K562 (cell line): ENCODE data around the gene SERTAD3. TPM values are rescaled to one million over a fixed set of nuclear protein-coding genes. Genes with fewer than 3 reads are reported as not detected.

Source experiments
- FOXJ3 ChIP-seq: sonication (generic); formaldehyde crosslinking; IDR thresholded peaks from 2 replicates; pipeline ENCODE4 v1.4.0; 2020; ENCODE audit warnings: mild to moderate bottlenecking, missing genetic modification reagents
- FOXK1 ChIP-seq: sonication (generic); formaldehyde crosslinking; IDR thresholded peaks from 2 replicates; pipeline ENCODE4 v1.8.0; 2022; ENCODE audit warnings: missing genetic modification reagents, mild to moderate bottlenecking, borderline replicate concordance
- KAT7 ChIP-seq: sonication (generic); formaldehyde crosslinking; IDR thresholded peaks from 2 replicates; pipeline ENCODE4 v1.8.0; 2022; ENCODE audit warnings: missing genetic modification reagents, mild to moderate bottlenecking, borderline replicate concordance
- KLF1 ChIP-seq: fragments of 450-650 bp; IDR thresholded peaks from 2 replicates; pipeline ENCODE4 v1.6.1; 2016; ENCODE audit warnings: missing genetic modification characterization, missing compliant biosample characterization
- MYBL2 ChIP-seq, 2 experiments: fragments of 450-650 bp in 1 of 2; sonication (generic) in 1 of 2; formaldehyde crosslinking in 1 of 2; IDR thresholded peaks; 2 replicates each; pipeline versions ENCODE4 v1.6.1 to v1.8.1; 2017 to 2022; ENCODE audit warnings: borderline replicate concordance in 1 of 2, inconsistent platforms in 1 of 2, low read depth in 1 of 2, mild to moderate bottlenecking in 1 of 2, missing genetic modification reagents in 1 of 2, moderate library complexity in 1 of 2
- NCOA4 ChIP-seq: fragments of 450-650 bp; IDR thresholded peaks from 2 replicates; pipeline ENCODE4 v1.6.1; 2018; ENCODE audit warnings: mild to moderate bottlenecking; ENCODE audit not compliant: partially characterized antibody
- RHOXF2B ChIP-seq: fragments of 250-450 bp; sonication (Bioruptor Pico); conservative IDR thresholded peaks from 2 replicates; pipeline ENCODE4 v1.5.1; 2021
- THRAP3 ChIP-seq: fragments of 450-650 bp; IDR thresholded peaks from 2 replicates; pipeline ENCODE4 v1.6.1; 2016; ENCODE audit warnings: mild to moderate bottlenecking, inconsistent platforms, borderline replicate concordance
- ZBTB8A ChIP-seq: fragments of 450-650 bp; IDR thresholded peaks from 2 replicates; pipeline ENCODE4 v1.6.1; 2018; ENCODE audit warnings: mild to moderate bottlenecking, moderate library complexity; ENCODE audit not compliant: partially characterized antibody
- polyA plus RNA-seq, 8 experiments: library from polyadenylated mRNA; depleted of rRNA in 4 of 8; stranded (reverse) in 5 of 8; unstranded in 3 of 8; fragments of >200 nt; fragmentation: Nextera tagmentation in 2 of 8; fragmentation: Illumina TruSeq in 1 of 8; extraction: Ambion mirVana in 2 of 8; extraction: Trizol in 1 of 8; gene quantifications; 2 replicates each; pipeline versions ENCODE4 v1.2.1 to v1.2.3, GENCODE V29; 2011 to 2014; ENCODE audit warnings: inconsistent platforms in 1 of 8, missing spikeins in 1 of 8
- total RNA-seq, 7 experiments: library from RNA; depleted of rRNA in 6 of 7; stranded (reverse); fragments of >200 nt in 6 of 7; fragmentation: Illumina TruSeq in 2 of 7; extraction: Trizol in 2 of 7; gene quantifications; 2 replicates each; pipeline versions ENCODE4 v1.2.1 to v1.2.3, GENCODE V29; 2011 to 2021; ENCODE audit warnings: low replicate concordance in 1 of 7
- TF ChIP-seq, protein P1 (sequence below): sonication (generic); formaldehyde crosslinking; IDR thresholded peaks from 2 replicates; pipeline ENCODE4 v1.8.0; 2022; ENCODE audit warnings: mild to moderate bottlenecking, missing genetic modification reagents
- TF ChIP-seq, protein P2 (sequence below), 3 experiments: IDR thresholded peaks in 2 of 3; conservative IDR thresholded peaks in 1 of 3; 2 replicates each; pipeline ENCODE4 v1.5.1; 2011 to 2012; ENCODE audit warnings: low read length in 3 of 3, mild to moderate bottlenecking in 3 of 3, control low read depth in 2 of 3, improper control_type of control experiment in 1 of 3, inconsistent platforms in 1 of 3, low read depth in 1 of 3, mixed read lengths in 1 of 3, moderate library complexity in 1 of 3; ENCODE audit not compliant: insufficient read depth in 2 of 3
- TF ChIP-seq, protein P3 (sequence below): fragments of 250-450 bp; sonication (Bioruptor Pico); IDR thresholded peaks from 2 replicates; pipeline ENCODE4 v1.9.0; 2021; ENCODE audit warnings: mild to moderate bottlenecking, inconsistent platforms
- TF ChIP-seq, protein P4 (sequence below): fragments of 250-450 bp; sonication (Bioruptor Pico); IDR thresholded peaks from 2 replicates; pipeline ENCODE4 v1.8.0; 2022; ENCODE audit warnings: moderate library complexity, mild to moderate bottlenecking, inconsistent platforms
- TF ChIP-seq, protein P5 (sequence below): fragments of 250-450 bp; sonication (Bioruptor Pico); IDR thresholded peaks from 2 replicates; pipeline ENCODE4 v1.5.1; 2021; ENCODE audit warnings: mild to moderate bottlenecking
- TF ChIP-seq, protein P6 (sequence below): sonication (generic); formaldehyde crosslinking; IDR thresholded peaks from 2 replicates; pipeline ENCODE4 v1.8.1; 2023; ENCODE audit warnings: mild to moderate bottlenecking, missing genetic modification reagents

The SERTAD3 gene
- total and polyA plus RNA-seq, 9 of the 15 experiments (the other 6 are each of a cell fraction or from before 2014, with no cell fraction given), result 5.4 to 28.9 (median 17.5) TPM

DNA sequence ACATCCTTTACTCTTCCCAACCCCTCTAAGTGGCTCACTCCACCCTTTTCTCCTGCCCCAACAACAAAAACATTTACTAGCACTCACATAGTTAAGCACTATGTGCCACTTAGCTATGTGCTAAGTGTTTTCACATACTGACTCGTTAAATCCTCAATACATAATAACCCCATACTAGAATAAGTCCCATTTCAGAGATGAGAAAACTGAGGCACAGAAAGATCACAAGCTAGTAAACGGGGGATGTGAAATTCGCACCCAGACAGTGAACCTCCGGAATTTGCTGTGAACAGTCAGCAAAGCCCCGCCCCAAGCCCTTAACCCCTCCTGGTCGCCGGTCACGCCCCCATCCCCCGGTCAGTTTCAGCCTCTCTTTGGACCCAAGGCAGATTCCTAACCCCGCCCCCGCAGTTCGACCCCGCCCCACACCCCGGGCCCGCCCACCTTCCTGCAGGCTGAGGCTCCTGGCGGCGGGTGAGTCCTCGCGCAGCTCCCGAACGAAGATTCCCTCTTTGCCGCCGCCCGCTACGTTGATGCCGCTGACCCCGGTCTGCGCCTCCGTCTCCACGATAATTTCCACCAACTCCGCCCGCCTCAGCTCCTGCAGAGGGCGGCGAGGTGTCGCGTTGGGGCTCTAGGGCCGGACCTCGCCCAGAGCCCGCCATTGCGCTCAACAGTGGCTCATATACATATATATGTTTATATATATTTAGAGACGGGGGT is 40.7 kb downstream of the SERTAD3 start (continued):
- no peak for TF ChIP-seq MYBL2 (IDR thresholded peaks at IDR 0.05; ENCODE audit: low read depth)
- no peak for TF ChIP-seq MYBL2 (CRISPR knock-in tag; IDR thresholded peaks at IDR 0.05; ENCODE audit: borderline replicate concordance)
- no peak for TF ChIP-seq RHOXF2B (CRISPR knock-in tag)
- TF ChIP-seq, protein P1, sequence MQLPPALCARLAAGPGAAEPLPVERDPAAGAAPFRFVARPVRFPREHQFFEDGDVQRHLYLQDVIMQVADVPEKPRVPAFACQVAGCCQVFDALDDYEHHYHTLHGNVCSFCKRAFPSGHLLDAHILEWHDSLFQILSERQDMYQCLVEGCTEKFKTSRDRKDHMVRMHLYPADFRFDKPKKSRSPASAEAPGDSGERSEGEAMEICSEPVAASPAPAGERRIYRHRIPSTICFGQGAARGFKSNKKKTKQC (CRISPR knock-in tag), result no peak
- TF ChIP-seq, protein P2, sequence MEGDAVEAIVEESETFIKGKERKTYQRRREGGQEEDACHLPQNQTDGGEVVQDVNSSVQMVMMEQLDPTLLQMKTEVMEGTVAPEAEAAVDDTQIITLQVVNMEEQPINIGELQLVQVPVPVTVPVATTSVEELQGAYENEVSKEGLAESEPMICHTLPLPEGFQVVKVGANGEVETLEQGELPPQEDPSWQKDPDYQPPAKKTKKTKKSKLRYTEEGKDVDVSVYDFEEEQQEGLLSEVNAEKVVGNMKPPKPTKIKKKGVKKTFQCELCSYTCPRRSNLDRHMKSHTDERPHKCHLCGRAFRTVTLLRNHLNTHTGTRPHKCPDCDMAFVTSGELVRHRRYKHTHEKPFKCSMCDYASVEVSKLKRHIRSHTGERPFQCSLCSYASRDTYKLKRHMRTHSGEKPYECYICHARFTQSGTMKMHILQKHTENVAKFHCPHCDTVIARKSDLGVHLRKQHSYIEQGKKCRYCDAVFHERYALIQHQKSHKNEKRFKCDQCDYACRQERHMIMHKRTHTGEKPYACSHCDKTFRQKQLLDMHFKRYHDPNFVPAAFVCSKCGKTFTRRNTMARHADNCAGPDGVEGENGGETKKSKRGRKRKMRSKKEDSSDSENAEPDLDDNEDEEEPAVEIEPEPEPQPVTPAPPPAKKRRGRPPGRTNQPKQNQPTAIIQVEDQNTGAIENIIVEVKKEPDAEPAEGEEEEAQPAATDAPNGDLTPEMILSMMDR (IDR thresholded peaks at IDR 0.05 in 2 of 3, conservative IDR thresholded peaks at IDR 0.05 in 1 of 3; ENCODE audit: insufficient read depth in 2 of 3, low read depth in 1 of 3, low read length in 3 of 3), result 0 out of 6 replicates have a peak, but pooled peaks of 1 of the 3 experiments have one; percentile 6
- TF ChIP-seq, protein P3, sequence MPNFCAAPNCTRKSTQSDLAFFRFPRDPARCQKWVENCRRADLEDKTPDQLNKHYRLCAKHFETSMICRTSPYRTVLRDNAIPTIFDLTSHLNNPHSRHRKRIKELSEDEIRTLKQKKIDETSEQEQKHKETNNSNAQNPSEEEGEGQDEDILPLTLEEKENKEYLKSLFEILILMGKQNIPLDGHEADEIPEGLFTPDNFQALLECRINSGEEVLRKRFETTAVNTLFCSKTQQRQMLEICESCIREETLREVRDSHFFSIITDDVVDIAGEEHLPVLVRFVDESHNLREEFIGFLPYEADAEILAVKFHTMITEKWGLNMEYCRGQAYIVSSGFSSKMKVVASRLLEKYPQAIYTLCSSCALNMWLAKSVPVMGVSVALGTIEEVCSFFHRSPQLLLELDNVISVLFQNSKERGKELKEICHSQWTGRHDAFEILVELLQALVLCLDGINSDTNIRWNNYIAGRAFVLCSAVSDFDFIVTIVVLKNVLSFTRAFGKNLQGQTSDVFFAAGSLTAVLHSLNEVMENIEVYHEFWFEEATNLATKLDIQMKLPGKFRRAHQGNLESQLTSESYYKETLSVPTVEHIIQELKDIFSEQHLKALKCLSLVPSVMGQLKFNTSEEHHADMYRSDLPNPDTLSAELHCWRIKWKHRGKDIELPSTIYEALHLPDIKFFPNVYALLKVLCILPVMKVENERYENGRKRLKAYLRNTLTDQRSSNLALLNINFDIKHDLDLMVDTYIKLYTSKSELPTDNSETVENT (CRISPR knock-in tag), result no peak
- TF ChIP-seq, protein P4, sequence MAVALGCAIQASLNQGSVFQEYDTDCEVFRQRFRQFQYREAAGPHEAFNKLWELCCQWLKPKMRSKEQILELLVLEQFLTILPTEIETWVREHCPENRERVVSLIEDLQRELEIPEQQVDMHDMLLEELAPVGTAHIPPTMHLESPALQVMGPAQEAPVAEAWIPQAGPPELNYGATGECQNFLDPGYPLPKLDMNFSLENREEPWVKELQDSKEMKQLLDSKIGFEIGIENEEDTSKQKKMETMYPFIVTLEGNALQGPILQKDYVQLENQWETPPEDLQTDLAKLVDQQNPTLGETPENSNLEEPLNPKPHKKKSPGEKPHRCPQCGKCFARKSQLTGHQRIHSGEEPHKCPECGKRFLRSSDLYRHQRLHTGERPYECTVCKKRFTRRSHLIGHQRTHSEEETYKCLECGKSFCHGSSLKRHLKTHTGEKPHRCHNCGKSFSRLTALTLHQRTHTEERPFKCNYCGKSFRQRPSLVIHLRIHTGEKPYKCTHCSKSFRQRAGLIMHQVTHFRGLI (CRISPR knock-in tag), result no peak
- no peak for TF ChIP-seq KLF1
- TF ChIP-seq FOXJ3, result no peak
- no peak for TF ChIP-seq NCOA4
- TF ChIP-seq, protein P5, sequence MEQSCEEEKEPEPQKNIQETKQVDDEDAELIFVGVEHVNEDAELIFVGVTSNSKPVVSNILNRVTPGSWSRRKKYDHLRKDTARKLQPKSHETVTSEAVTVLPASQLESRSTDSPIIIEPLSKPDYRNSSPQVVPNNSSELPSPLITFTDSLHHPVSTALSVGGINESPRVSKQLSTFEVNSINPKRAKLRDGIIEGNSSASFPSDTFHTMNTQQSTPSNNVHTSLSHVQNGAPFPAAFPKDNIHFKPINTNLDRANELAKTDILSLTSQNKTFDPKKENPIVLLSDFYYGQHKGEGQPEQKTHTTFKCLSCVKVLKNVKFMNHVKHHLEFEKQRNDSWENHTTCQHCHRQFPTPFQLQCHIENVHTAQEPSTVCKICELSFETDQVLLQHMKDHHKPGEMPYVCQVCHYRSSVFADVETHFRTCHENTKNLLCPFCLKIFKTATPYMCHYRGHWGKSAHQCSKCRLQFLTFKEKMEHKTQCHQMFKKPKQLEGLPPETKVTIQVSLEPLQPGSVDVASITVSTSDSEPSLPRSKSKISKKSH, result no peak
- TF ChIP-seq ZBTB8A, result no peak
- TF ChIP-seq KAT7, result no peak
- TF ChIP-seq, protein P6, sequence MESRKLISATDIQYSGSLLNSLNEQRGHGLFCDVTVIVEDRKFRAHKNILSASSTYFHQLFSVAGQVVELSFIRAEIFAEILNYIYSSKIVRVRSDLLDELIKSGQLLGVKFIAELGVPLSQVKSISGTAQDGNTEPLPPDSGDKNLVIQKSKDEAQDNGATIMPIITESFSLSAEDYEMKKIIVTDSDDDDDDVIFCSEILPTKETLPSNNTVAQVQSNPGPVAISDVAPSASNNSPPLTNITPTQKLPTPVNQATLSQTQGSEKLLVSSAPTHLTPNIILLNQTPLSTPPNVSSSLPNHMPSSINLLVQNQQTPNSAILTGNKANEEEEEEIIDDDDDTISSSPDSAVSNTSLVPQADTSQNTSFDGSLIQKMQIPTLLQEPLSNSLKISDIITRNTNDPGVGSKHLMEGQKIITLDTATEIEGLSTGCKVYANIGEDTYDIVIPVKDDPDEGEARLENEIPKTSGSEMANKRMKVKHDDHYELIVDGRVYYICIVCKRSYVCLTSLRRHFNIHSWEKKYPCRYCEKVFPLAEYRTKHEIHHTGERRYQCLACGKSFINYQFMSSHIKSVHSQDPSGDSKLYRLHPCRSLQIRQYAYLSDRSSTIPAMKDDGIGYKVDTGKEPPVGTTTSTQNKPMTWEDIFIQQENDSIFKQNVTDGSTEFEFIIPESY, result no peak
- no peak for TF ChIP-seq THRAP3
- TF ChIP-seq FOXK1, result no peak
